WTC11 (cell line): ENCODE measurements around the gene PSMD1. TPM values are rescaled to one million over a fixed set of nuclear protein-coding genes. Genes with fewer than 3 reads are reported as not detected.

Source experiments
- ATAC-seq: fragments of 200-7000 bp; cut with Tn5 transposase; 2 replicates; pipeline ENCODE4 v1.10.0; 2021; ENCODE audit warnings: mild to moderate bottlenecking, moderate library complexity
- CTCF ChIA-PET: fragments of 300-600 bp; sonication (Branson Sonifier 250); formaldehyde crosslinking; loops from one replicate; lab custom pipeline; 2021; ENCODE audit warnings: antibody characterized with exemption; lab: Charles Lee
- POLR2A ChIA-PET: fragments of 350-600 bp; sonication (Branson Sonifier 250); formaldehyde crosslinking; loops from one replicate; lab custom pipeline; 2021; ENCODE audit warnings: antibody characterized with exemption; lab: Charles Lee
- DNase-seq: peaks from one replicate; pipeline ENCODE4 v3.0.0; 2021; ENCODE audit warnings: low spot score
- H3K27ac Mint-ChIP-seq: 2 replicates; pipeline ENCODE4 v1.8.0; 2021; ENCODE audit warnings: mixed read lengths
- H3K27me3 Mint-ChIP-seq: 2 replicates; pipeline ENCODE4 v1.8.0; 2021; ENCODE audit warnings: low read depth, mild to moderate bottlenecking, moderate library complexity, mixed read lengths
- H3K36me3 Mint-ChIP-seq: 2 replicates; pipeline ENCODE4 v1.8.0; 2021; ENCODE audit warnings: mixed read lengths
- H3K4me1 Mint-ChIP-seq: 2 replicates; pipeline ENCODE4 v1.8.0; 2022; ENCODE audit warnings: mixed read lengths
- H3K4me3 Mint-ChIP-seq: 2 replicates; pipeline ENCODE4 v1.8.0; 2021; ENCODE audit warnings: mild to moderate bottlenecking, moderate library complexity, mixed read lengths
- H3K9me3 Mint-ChIP-seq: 2 replicates; pipeline ENCODE4 v1.8.0; 2021; ENCODE audit warnings: mixed read lengths
- CREB1 ChIP-seq: sonication (generic); formaldehyde crosslinking; IDR thresholded peaks from 2 replicates; pipeline ENCODE4 v1.8.0; 2023; ENCODE audit warnings: mild to moderate bottlenecking, missing genetic modification reagents
- ELF4 ChIP-seq: sonication (generic); formaldehyde crosslinking; IDR thresholded peaks from 2 replicates; pipeline ENCODE4 v1.8.1; 2022; ENCODE audit warnings: low read depth, mild to moderate bottlenecking, moderate library complexity, missing genetic modification reagents
- ETV6 ChIP-seq: sonication (generic); formaldehyde crosslinking; IDR thresholded peaks from 2 replicates; pipeline ENCODE4 v1.8.1; 2022; ENCODE audit warnings: mild to moderate bottlenecking, missing genetic modification reagents
- FOXJ3 ChIP-seq: sonication (generic); formaldehyde crosslinking; IDR thresholded peaks from 2 replicates; pipeline ENCODE4 v1.9.0; 2021; ENCODE audit warnings: missing genetic modification reagents, mild to moderate bottlenecking, borderline replicate concordance
- FOXP1 ChIP-seq: sonication (generic); formaldehyde crosslinking; IDR thresholded peaks from 2 replicates; pipeline ENCODE4 v1.8.0; 2022; ENCODE audit warnings: missing genetic modification reagents, mild to moderate bottlenecking, moderate library complexity, borderline replicate concordance
- GABPB1 ChIP-seq: sonication (generic); formaldehyde crosslinking; IDR thresholded peaks from 2 replicates; pipeline ENCODE4 v1.8.1; 2023; ENCODE audit warnings: mild to moderate bottlenecking, missing genetic modification reagents
- GRHL2 ChIP-seq: fragments of 250-450 bp; sonication (Bioruptor Pico); IDR thresholded peaks from 2 replicates; pipeline ENCODE4 v1.8.0; 2022; ENCODE audit warnings: mild to moderate bottlenecking, moderate library complexity; ENCODE audit not compliant: insufficient replicate concordance, severe bottlenecking
- IRF2 ChIP-seq: sonication (generic); formaldehyde crosslinking; IDR thresholded peaks from 2 replicates; pipeline ENCODE4 v1.8.0; 2022; ENCODE audit warnings: low read depth, missing genetic modification reagents, borderline replicate concordance
- KAT7 ChIP-seq: sonication (generic); formaldehyde crosslinking; IDR thresholded peaks from 2 replicates; pipeline ENCODE4 v1.8.1; 2023; ENCODE audit warnings: missing genetic modification reagents, mild to moderate bottlenecking, borderline replicate concordance
- MXD4 ChIP-seq: fragments of 250-450 bp; sonication (Bioruptor Pico); IDR thresholded peaks from 2 replicates; pipeline ENCODE4 v1.8.0; 2021; ENCODE audit warnings: mild to moderate bottlenecking, moderate library complexity, borderline replicate concordance
- NR2C2 ChIP-seq: sonication (generic); formaldehyde crosslinking; IDR thresholded peaks from 2 replicates; pipeline ENCODE4 v1.8.0; 2022; ENCODE audit warnings: mild to moderate bottlenecking, missing genetic modification reagents
- OVOL2 ChIP-seq: fragments of 250-450 bp; sonication (Bioruptor Pico); IDR thresholded peaks from 2 replicates; pipeline ENCODE4 v1.9.0; 2021; ENCODE audit warnings: mild to moderate bottlenecking, borderline replicate concordance
- PRRX2 ChIP-seq: fragments of 250-450 bp; sonication (Bioruptor Pico); IDR thresholded peaks from 2 replicates; pipeline ENCODE4 v1.8.0; 2021; ENCODE audit warnings: mild to moderate bottlenecking
- SOX15 ChIP-seq: fragments of 250-450 bp; sonication (Bioruptor Pico); IDR thresholded peaks from 2 replicates; pipeline ENCODE4 v1.9.0; 2021; ENCODE audit warnings: mild to moderate bottlenecking
- ZNF219 ChIP-seq: sonication (generic); formaldehyde crosslinking; IDR thresholded peaks from 2 replicates; pipeline ENCODE4 v1.8.0; 2023; ENCODE audit warnings: missing genetic modification reagents, mild to moderate bottlenecking, borderline replicate concordance
- ZNF232 ChIP-seq: sonication (generic); formaldehyde crosslinking; IDR thresholded peaks from 2 replicates; pipeline ENCODE4 v1.8.0; 2022; ENCODE audit warnings: mild to moderate bottlenecking, missing genetic modification reagents
- ZNF532 ChIP-seq: fragments of 250-450 bp; sonication (Bioruptor Pico); IDR thresholded peaks from 2 replicates; pipeline ENCODE4 v1.9.0; 2021; ENCODE audit warnings: mild to moderate bottlenecking, borderline replicate concordance
- total RNA-seq: library from RNA; stranded (reverse); gene quantifications from 3 replicates; pipeline ENCODE4 v1.2.3, GENCODE V29; 2021
- TF ChIP-seq, protein P1 (sequence below): sonication (generic); formaldehyde crosslinking; IDR thresholded peaks from 2 replicates; pipeline ENCODE4 v1.8.1; 2023; ENCODE audit warnings: mild to moderate bottlenecking, missing genetic modification reagents
- TF ChIP-seq, protein P2 (sequence below): sonication (generic); formaldehyde crosslinking; IDR thresholded peaks from 2 replicates; pipeline ENCODE4 v1.8.1; 2023; ENCODE audit warnings: mild to moderate bottlenecking, missing genetic modification reagents, moderate library complexity
- TF ChIP-seq, protein P3 (sequence below): sonication (generic); formaldehyde crosslinking; IDR thresholded peaks from 2 replicates; pipeline ENCODE4 v1.8.0; 2023; ENCODE audit warnings: mild to moderate bottlenecking, missing genetic modification reagents
- TF ChIP-seq, protein P4 (sequence below): fragments of 250-450 bp; sonication (Bioruptor Pico); IDR thresholded peaks from 2 replicates; pipeline ENCODE4 v1.9.0; 2021; ENCODE audit warnings: mild to moderate bottlenecking
- TF ChIP-seq, protein P5 (sequence below): sonication (generic); formaldehyde crosslinking; IDR thresholded peaks from 2 replicates; pipeline ENCODE4 v1.8.0; 2022; ENCODE audit warnings: mild to moderate bottlenecking, missing genetic modification reagents

Gene PSMD1
- total RNA-seq, 1 experiment from 2014 or later = 163 TPM

- no peak for TF ChIP-seq GABPB1 (CRISPR knock-in tag)
- TF ChIP-seq OVOL2 (CRISPR knock-in tag) = no peak
- TF ChIP-seq, protein P1, sequence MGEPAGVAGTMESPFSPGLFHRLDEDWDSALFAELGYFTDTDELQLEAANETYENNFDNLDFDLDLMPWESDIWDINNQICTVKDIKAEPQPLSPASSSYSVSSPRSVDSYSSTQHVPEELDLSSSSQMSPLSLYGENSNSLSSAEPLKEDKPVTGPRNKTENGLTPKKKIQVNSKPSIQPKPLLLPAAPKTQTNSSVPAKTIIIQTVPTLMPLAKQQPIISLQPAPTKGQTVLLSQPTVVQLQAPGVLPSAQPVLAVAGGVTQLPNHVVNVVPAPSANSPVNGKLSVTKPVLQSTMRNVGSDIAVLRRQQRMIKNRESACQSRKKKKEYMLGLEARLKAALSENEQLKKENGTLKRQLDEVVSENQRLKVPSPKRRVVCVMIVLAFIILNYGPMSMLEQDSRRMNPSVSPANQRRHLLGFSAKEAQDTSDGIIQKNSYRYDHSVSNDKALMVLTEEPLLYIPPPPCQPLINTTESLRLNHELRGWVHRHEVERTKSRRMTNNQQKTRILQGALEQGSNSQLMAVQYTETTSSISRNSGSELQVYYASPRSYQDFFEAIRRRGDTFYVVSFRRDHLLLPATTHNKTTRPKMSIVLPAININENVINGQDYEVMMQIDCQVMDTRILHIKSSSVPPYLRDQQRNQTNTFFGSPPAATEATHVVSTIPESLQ (CRISPR knock-in tag) = no peak
- no peak for TF ChIP-seq FOXP1 (CRISPR knock-in tag)
- TF ChIP-seq, all 79 proteins: peak for 0
Measured at GRCh38 chr2:231210782-231211181, 154.1 kb downstream of the PSMD1 start (continued).

DNA sequence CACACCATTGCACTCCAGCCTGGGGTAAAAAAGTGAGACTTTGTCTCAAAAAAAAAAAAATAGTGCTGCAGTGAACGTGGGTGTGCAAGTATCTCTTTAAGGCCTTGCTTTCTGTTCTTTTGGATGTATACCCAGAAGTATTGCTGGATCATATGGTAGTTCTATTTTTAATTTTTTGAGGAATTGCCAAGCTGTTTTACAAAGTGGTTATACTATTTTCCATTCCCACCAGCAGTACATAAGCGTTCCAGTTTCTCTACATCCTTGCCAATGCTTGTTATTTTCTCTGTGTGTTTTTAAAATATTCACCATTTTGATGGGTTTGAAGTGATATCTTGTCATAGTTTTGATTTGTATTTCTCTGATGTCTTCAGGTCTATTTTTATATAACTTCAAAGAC lies 154.8 kb downstream of the PSMD1 start:
- POLR2A ChIA-PET = no interaction called here
- no peak for TF ChIP-seq FOXJ3 (CRISPR knock-in tag)
- no peak for TF ChIP-seq GRHL2 (CRISPR knock-in tag)
- TF ChIP-seq ETV6 = no peak
- no peak for TF ChIP-seq ZNF532 (CRISPR knock-in tag)
- no peak for TF ChIP-seq CREB1 (CRISPR knock-in tag)
- TF ChIP-seq PRRX2 (CRISPR knock-in tag) = no peak
- TF ChIP-seq KAT7 (CRISPR knock-in tag) = no peak
- TF ChIP-seq MXD4 = no peak
- TF ChIP-seq SOX15 (CRISPR knock-in tag) = no peak
- TF ChIP-seq ELF4 (CRISPR knock-in tag) = no peak
- TF ChIP-seq, protein P2, sequence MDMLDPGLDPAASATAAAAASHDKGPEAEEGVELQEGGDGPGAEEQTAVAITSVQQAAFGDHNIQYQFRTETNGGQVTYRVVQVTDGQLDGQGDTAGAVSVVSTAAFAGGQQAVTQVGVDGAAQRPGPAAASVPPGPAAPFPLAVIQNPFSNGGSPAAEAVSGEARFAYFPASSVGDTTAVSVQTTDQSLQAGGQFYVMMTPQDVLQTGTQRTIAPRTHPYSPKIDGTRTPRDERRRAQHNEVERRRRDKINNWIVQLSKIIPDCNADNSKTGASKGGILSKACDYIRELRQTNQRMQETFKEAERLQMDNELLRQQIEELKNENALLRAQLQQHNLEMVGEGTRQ (CRISPR knock-in tag) = no peak
- TF ChIP-seq ZNF232 (CRISPR knock-in tag) = no peak
- TF ChIP-seq, protein P3, sequence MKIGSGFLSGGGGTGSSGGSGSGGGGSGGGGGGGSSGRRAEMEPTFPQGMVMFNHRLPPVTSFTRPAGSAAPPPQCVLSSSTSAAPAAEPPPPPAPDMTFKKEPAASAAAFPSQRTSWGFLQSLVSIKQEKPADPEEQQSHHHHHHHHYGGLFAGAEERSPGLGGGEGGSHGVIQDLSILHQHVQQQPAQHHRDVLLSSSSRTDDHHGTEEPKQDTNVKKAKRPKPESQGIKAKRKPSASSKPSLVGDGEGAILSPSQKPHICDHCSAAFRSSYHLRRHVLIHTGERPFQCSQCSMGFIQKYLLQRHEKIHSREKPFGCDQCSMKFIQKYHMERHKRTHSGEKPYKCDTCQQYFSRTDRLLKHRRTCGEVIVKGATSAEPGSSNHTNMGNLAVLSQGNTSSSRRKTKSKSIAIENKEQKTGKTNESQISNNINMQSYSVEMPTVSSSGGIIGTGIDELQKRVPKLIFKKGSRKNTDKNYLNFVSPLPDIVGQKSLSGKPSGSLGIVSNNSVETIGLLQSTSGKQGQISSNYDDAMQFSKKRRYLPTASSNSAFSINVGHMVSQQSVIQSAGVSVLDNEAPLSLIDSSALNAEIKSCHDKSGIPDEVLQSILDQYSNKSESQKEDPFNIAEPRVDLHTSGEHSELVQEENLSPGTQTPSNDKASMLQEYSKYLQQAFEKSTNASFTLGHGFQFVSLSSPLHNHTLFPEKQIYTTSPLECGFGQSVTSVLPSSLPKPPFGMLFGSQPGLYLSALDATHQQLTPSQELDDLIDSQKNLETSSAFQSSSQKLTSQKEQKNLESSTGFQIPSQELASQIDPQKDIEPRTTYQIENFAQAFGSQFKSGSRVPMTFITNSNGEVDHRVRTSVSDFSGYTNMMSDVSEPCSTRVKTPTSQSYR (CRISPR knock-in tag) = no peak
- no peak for TF ChIP-seq IRF2
- TF ChIP-seq, protein P4, sequence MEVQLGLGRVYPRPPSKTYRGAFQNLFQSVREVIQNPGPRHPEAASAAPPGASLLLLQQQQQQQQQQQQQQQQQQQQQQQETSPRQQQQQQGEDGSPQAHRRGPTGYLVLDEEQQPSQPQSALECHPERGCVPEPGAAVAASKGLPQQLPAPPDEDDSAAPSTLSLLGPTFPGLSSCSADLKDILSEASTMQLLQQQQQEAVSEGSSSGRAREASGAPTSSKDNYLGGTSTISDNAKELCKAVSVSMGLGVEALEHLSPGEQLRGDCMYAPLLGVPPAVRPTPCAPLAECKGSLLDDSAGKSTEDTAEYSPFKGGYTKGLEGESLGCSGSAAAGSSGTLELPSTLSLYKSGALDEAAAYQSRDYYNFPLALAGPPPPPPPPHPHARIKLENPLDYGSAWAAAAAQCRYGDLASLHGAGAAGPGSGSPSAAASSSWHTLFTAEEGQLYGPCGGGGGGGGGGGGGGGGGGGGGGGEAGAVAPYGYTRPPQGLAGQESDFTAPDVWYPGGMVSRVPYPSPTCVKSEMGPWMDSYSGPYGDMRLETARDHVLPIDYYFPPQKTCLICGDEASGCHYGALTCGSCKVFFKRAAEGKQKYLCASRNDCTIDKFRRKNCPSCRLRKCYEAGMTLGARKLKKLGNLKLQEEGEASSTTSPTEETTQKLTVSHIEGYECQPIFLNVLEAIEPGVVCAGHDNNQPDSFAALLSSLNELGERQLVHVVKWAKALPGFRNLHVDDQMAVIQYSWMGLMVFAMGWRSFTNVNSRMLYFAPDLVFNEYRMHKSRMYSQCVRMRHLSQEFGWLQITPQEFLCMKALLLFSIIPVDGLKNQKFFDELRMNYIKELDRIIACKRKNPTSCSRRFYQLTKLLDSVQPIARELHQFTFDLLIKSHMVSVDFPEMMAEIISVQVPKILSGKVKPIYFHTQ (CRISPR knock-in tag) = no peak
- TF ChIP-seq, protein P5, sequence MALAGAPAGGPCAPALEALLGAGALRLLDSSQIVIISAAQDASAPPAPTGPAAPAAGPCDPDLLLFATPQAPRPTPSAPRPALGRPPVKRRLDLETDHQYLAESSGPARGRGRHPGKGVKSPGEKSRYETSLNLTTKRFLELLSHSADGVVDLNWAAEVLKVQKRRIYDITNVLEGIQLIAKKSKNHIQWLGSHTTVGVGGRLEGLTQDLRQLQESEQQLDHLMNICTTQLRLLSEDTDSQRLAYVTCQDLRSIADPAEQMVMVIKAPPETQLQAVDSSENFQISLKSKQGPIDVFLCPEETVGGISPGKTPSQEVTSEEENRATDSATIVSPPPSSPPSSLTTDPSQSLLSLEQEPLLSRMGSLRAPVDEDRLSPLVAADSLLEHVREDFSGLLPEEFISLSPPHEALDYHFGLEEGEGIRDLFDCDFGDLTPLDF (CRISPR knock-in tag) = no peak
- TF ChIP-seq NR2C2 (CRISPR knock-in tag) = no peak
- TF ChIP-seq ZNF219 (CRISPR knock-in tag) = no peak
- Mint-ChIP-seq H3K4me3 (no peak overlapping the region), H3K36me3 (peaks cover 32% of the 10 kb centered on the region), H3K9me3 (no peaks in the 10 kb centered on the region), H3K27ac (no peak overlapping the region), H3K27me3 (no peaks in the 10 kb centered on the region), H3K4me1 (peaks cover 4% of the 10 kb centered on the region; the same call in 1 of the 2 replicates)
- no peak for ATAC-seq
- CTCF ChIA-PET = interaction anchor here (0.7 kb wide), 1 partner anchor 142 kb away, joined by 3 read pairs; no protein-coding TSS in a partner anchor
- no peak for DNase-seq
